Measurements from ENCODE around the gene AEBP1.

The AEBP1 gene

DNA sequence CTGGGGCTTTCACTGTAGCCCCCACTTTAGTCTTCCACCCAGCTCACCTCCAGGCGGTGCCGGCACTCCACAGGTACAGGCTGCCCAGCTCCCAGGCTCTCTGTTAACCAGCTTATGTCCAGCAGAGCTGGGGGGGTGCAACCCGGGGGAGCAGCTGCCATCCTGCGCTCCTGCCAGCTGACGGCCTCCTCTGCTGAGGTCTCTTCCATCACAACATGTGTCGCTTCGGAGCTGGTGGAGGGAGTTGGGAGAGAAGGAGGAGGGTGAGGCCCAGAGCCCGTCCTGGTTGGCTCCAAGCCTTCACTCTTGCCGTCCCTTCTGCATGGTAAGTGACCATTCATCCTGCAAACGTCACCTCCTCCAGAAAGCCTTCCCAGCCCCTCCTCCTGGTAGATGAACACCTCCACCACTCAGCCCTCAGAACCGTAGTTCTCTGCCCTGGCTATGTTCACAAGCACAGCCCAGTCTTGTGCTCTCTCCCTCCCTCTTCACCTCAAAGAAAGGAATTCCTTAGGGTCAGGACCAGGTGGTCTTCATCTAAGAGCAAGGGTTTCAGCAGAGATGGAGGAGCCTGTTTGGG, 23.4 kb upstream of the AEBP1 start:
- TF ChIP-seq, protein P1, sequence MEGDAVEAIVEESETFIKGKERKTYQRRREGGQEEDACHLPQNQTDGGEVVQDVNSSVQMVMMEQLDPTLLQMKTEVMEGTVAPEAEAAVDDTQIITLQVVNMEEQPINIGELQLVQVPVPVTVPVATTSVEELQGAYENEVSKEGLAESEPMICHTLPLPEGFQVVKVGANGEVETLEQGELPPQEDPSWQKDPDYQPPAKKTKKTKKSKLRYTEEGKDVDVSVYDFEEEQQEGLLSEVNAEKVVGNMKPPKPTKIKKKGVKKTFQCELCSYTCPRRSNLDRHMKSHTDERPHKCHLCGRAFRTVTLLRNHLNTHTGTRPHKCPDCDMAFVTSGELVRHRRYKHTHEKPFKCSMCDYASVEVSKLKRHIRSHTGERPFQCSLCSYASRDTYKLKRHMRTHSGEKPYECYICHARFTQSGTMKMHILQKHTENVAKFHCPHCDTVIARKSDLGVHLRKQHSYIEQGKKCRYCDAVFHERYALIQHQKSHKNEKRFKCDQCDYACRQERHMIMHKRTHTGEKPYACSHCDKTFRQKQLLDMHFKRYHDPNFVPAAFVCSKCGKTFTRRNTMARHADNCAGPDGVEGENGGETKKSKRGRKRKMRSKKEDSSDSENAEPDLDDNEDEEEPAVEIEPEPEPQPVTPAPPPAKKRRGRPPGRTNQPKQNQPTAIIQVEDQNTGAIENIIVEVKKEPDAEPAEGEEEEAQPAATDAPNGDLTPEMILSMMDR (IDR thresholded peaks at IDR 0.05; ENCODE audit: borderline replicate concordance, insufficient read depth, low read depth, low read length): no peak
- peak overlapping the region; percentile 77 for H3K4me3 ChIP-seq (ENCODE audit: low read depth, low read length)

DNA sequence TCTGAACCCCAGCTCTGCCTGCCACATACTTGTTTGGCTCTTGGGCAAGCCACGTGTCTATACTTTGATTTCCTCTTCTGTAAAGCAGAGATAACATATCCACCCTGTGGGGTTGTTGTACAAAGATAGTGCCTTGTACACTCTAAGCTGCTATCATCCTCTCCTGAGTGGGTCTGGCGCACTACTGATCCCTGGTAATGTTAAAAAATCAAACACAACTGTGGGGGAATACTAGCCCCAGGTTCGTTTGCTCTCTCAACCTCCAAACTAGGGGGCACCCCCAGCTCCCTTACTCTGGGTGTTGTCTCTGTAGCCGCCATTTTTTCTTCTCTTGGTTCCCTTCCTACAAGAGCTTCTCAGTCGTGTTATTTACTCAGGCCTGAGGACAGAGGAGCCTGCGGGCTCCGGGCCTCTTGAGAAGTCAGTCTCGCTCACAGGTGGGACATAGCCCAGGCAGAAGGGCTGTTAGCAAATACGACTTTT, 22.8 kb upstream of the AEBP1 start:
- TF ChIP-seq, protein P1 (IDR thresholded peaks at IDR 0.05; ENCODE audit: borderline replicate concordance, insufficient read depth, low read depth, low read length): no peak
- H3K4me3 ChIP-seq (ENCODE audit: low read depth, low read length): peak overlapping the region; percentile 77

DNA sequence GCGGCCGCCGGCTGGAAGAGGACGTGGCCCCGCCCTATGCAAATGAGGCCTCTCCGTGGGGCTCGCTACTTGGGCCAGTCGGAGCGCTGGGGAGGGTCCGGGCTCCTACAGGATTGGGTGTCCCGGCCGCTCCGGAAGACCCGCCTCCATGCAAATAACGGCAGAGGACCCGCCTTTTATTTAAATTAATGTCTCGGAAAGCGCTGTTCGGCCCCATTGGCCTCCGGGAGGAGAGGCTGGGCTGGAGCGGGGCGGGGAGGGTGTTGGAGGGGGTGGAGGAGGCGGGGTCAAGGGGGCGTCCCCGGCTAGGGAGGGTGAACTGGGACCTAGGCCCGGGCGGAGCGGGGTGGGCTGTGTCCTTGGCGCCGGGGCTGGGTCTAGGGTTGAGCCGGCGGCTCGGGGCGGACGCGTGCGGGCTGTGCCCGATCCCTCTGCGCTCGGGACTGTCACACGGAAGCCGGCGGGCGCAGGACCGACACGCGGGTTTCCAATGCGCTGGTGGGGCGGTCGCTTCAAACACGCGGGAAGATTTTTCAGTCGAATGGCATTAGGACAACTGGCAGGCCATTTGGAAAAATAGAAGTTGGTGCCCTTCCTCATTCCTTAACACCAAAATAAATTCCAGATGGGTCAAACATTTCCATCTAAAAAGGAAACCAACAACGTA, 21.5 kb upstream of the AEBP1 start:
- peak overlapping the region; percentile 73 for H3K4me3 ChIP-seq (ENCODE audit: low read depth, low read length)
- TF ChIP-seq, protein P1 (IDR thresholded peaks at IDR 0.05; ENCODE audit: borderline replicate concordance, insufficient read depth, low read depth, low read length): no peak

DNA sequence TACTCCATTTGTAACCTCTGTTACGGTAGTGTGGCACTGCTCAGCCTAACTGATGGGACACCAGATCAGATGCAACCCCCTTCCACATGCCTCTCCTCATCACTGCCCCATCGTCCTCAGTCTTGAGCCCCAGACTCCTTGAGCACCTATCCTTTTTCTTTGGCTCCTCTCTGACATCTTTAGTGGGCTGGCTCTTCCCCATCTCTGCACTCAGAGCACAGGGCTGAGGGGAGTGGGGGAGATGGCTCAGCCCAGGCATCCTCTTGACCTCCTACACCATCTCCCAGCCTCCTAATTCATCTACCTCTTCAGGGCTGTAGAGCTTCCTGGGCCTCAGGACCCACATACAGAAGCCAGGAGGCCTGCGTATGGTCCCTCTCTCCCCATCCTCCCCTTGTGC, 20.3 kb upstream of the AEBP1 start:
- H3K4me3 ChIP-seq (ENCODE audit: low read depth, low read length): no peak overlapping the region
- TF ChIP-seq, protein P1 (IDR thresholded peaks at IDR 0.05; ENCODE audit: borderline replicate concordance, insufficient read depth, low read depth, low read length): no peak

DNA sequence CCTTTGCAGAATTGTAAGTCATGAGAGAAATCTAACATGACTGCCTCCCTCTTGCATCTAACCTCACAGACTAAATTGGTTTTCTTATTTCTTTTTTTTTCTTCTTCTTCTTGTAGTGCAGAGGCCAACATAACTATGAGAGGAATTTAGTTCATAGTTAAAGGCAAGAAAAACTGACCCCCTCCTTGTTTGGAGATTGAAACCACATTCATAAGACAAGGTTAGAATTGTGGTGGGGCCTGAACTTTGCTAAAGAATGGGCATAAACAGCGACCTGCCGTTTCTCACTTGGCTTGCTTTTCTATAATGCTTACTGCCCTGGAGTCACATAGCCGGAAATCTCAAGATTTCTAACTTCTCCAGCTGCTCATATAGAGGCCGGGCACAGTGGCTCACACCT, 19.4 kb upstream of the AEBP1 start:
- TF ChIP-seq, protein P1 (IDR thresholded peaks at IDR 0.05; ENCODE audit: borderline replicate concordance, insufficient read depth, low read depth, low read length): no peak

DNA sequence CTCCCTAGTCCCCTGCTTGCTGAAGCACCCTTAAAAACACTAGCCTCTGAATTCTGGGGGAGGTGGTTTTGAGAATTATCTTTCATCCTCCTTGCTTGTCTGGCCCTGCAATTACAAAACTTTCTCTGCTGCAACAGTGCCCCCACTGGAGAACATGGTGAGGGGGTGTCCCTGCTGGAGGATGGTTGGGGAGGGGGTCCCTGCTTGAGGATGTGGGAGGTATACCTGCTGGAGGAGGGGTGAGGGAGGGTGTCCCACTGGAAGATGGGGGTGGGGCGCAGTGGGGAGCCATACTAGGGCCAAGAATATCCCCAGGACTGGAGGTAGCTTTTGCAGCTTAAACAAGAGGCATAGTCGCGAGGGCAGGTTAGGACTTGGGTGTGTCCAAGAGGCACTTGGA, 18.6 kb upstream of the AEBP1 start:
- H3K4me3 ChIP-seq (ENCODE audit: low read depth, low read length): no peak overlapping the region
- TF ChIP-seq, protein P1 (IDR thresholded peaks at IDR 0.05; ENCODE audit: borderline replicate concordance, insufficient read depth, low read depth, low read length): peak; percentile 39; the same call in 1 of the 2 replicates

More for the DNA sequence above, 19.4 kb upstream of the AEBP1 start:
- no peak overlapping the region for H3K4me3 ChIP-seq (ENCODE audit: low read depth, low read length)

DNA sequence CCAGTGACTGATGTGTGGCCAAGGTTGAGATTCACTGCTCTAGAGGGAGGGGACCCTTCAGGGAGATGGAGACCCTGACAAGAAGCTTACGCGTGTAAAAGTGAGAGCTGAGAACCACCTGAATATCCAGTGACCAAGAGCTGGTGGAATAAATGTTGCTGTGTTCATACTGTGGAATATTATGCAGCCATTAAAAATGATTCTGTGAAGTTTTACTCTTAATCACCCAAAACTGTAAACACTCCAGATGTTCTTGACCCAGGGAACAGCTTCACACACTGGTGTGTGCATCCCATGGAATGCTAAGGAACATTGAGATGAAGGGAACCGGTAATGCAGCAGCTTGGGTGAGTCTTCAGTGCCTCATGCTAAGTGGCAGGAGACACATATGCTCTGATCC, 17.5 kb upstream of the AEBP1 start:
- no peak overlapping the region for H3K4me3 ChIP-seq (ENCODE audit: low read depth, low read length)
- TF ChIP-seq, protein P1 (IDR thresholded peaks at IDR 0.05; ENCODE audit: borderline replicate concordance, insufficient read depth, low read depth, low read length): no peak
